OCI-LY7 (cell line): ENCODE measurements around the gene SEMA7A. TPM values are rescaled to one million over a fixed set of nuclear protein-coding genes. Genes with fewer than 3 reads are reported as not detected.

Source experiments
- BruUV-seq: library from RNA; stranded (reverse); fragments of 400-500 nt; replicated peaks from 2 replicates; lab custom pipeline; 2021; lab: Mats Ljungman, UMichigan
- CTCF ChIA-PET: fragments of 300-600 bp; sonication (Branson Sonifier 250); formaldehyde crosslinking; loops from one replicate; lab custom pipeline; 2022; ENCODE audit warnings: antibody characterized with exemption; ENCODE audit not compliant: unreplicated experiment; lab: Charles Lee
- POLR2A ChIA-PET: fragments of 300-600 bp; sonication (Branson Sonifier 250); formaldehyde crosslinking; loops from one replicate; lab custom pipeline; 2022; ENCODE audit warnings: antibody characterized with exemption; lab: Charles Lee
- DNase-seq: peaks from one replicate; pipeline ENCODE4 v3.0.0-alpha.2; 2015; ENCODE audit warnings: low spot score
- H2AFZ ChIP-seq: fragments of 200-600 bp; sonication (generic), shearing (Covaris generic); 2 replicates; pipeline ENCODE4 v1.6.1; 2014; ENCODE audit warnings: mild to moderate bottlenecking, antibody characterized with exemption, low read length, moderate library complexity
- H3K27ac ChIP-seq: fragments of 200-600 bp; sonication (generic); 2 replicates; pipeline ENCODE4 v1.5.1; 2014; ENCODE audit warnings: mixed run types, low read depth, mild to moderate bottlenecking, moderate library complexity, low read length, inconsistent platforms; ENCODE audit not compliant: poor library complexity, severe bottlenecking
- H3K36me3 ChIP-seq: fragments of 200-600 bp; sonication (generic); 2 replicates; pipeline ENCODE4 v1.6.1; 2014; ENCODE audit warnings: mild to moderate bottlenecking, antibody characterized with exemption, low read length, moderate library complexity, mixed read lengths; ENCODE audit not compliant: insufficient read depth
- H3K4me1 ChIP-seq: fragments of 200-600 bp; sonication (generic); 2 replicates; pipeline ENCODE4 v1.5.1; 2014; ENCODE audit warnings: mild to moderate bottlenecking, low read length; ENCODE audit not compliant: insufficient read depth, poor library complexity, severe bottlenecking
- H3K4me2 ChIP-seq: fragments of 200-600 bp; sonication (generic); 2 replicates; pipeline ENCODE4 v1.6.1; 2014; ENCODE audit warnings: mild to moderate bottlenecking, low read length
- H3K4me3 ChIP-seq: fragments of 200-600 bp; sonication (generic); 2 replicates; pipeline ENCODE4 v1.5.1; 2014; ENCODE audit warnings: mild to moderate bottlenecking, low read depth, low read length; ENCODE audit not compliant: poor library complexity, severe bottlenecking
- H3K79me2 ChIP-seq: fragments of 200-600 bp; sonication (generic); 2 replicates; pipeline ENCODE4 v1.6.1; 2016; ENCODE audit warnings: low read depth, mild to moderate bottlenecking, low read length, moderate library complexity, mixed read lengths; ENCODE audit not compliant: insufficient read depth
- H3K9me2 ChIP-seq: fragments of 200-600 bp; sonication (generic); 2 replicates; pipeline ENCODE4 v1.6.1; 2016; ENCODE audit warnings: mild to moderate bottlenecking, low read length, mixed read lengths; ENCODE audit not compliant: insufficient read depth
- H3K9me3 ChIP-seq: fragments of 200-600 bp; sonication (generic); 2 replicates; pipeline ENCODE4 v1.6.1; 2014; ENCODE audit warnings: mild to moderate bottlenecking, mixed run types, low read length, mixed read lengths
- H4K20me1 ChIP-seq: fragments of 200-600 bp; sonication (generic); 2 replicates; pipeline ENCODE4 v1.6.1; 2014; ENCODE audit warnings: mild to moderate bottlenecking, antibody characterized with exemption, low read length, moderate library complexity, mixed read lengths; ENCODE audit not compliant: insufficient read depth
- EZH2phosphoT487 ChIP-seq: fragments of 200-600 bp; sonication (generic); IDR thresholded peaks from 2 replicates; pipeline ENCODE4 v1.6.1; 2018; ENCODE audit warnings: low read depth, borderline replicate concordance, mild to moderate bottlenecking, mixed run types, antibody characterized with exemption, low read length, moderate library complexity, mixed read lengths
- intact Hi-C: fragments of 100-400 bp; cut with micrococcal nuclease; formaldehyde crosslinking; loops from one replicate; pipeline ENCODE4 v1.10.0; 2022; ENCODE audit not compliant: unreplicated experiment
- total RNA-seq, 2 experiments: library from RNA; depleted of rRNA in 1 of 2; stranded (reverse); fragments of >200 nt in 1 of 2; shearing (Covaris generic) in 1 of 2; gene quantifications; 2 replicates each; pipeline ENCODE4 v1.2.3, GENCODE V29; 2014 to 2022
- TF ChIP-seq, protein P1 (sequence below): fragments of 200-600 bp; sonication (generic); conservative IDR thresholded peaks from 2 replicates; pipeline ENCODE4 v1.5.1; 2014; ENCODE audit warnings: mild to moderate bottlenecking, antibody characterized with exemption, low read length, moderate library complexity, mixed read lengths

SEMA7A gene
- total RNA-seq, 2 experiments from 2014 or later: 0.06 to 1.0 TPM

DNA sequence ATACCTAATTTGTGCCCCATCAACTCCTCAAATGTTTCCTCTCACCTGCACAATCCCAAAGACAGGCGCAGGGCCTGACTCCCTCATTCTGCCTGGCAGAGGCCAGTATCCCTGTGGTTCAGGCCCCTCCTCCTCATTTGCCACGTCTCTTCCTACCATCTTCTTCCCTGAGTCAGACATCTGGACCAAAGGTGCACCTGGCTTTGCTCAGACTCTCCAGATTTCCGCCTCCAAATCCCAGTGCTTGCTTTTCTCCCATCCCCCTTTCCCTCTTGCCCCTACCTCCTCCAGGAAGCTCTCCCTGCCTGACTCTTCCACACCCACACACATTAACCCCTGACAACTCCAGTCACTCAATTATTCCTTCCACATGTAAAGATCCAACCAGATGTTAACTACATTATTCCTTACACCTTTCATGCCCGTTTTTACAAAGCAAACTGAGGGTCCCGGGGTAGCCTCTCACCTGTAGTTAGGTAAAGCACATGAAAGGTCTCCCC, 19.6 kb downstream of the SEMA7A start:
- POLR2A ChIA-PET: no interaction called here
- Histone ChIP-seq H3K9me2 (no peaks in the 10 kb centered on the region), H3K79me2 (no peaks in the 10 kb centered on the region), H3K9me3 (no peaks in the 10 kb centered on the region), H3K4me1 (peaks cover 18% of the 10 kb centered on the region), H3K4me3 (no peak overlapping the region), H3K36me3 (no peaks in the 10 kb centered on the region), H3K27ac (no peak overlapping the region), H4K20me1 (no peaks in the 10 kb centered on the region), H2AFZ (no peak overlapping the region), H3K4me2 (no peak overlapping the region)
- intact Hi-C loops: no loop called here
- BruUV-seq: no TSS peak
- CTCF ChIA-PET: no interaction called here
- no peak for TF ChIP-seq EZH2phosphoT487
- TF ChIP-seq, protein P1, sequence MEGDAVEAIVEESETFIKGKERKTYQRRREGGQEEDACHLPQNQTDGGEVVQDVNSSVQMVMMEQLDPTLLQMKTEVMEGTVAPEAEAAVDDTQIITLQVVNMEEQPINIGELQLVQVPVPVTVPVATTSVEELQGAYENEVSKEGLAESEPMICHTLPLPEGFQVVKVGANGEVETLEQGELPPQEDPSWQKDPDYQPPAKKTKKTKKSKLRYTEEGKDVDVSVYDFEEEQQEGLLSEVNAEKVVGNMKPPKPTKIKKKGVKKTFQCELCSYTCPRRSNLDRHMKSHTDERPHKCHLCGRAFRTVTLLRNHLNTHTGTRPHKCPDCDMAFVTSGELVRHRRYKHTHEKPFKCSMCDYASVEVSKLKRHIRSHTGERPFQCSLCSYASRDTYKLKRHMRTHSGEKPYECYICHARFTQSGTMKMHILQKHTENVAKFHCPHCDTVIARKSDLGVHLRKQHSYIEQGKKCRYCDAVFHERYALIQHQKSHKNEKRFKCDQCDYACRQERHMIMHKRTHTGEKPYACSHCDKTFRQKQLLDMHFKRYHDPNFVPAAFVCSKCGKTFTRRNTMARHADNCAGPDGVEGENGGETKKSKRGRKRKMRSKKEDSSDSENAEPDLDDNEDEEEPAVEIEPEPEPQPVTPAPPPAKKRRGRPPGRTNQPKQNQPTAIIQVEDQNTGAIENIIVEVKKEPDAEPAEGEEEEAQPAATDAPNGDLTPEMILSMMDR: no peak
- no peak for DNase-seq

- Histone ChIP-seq H3K4me2 (no peak overlapping the region), H3K79me2 (no peaks in the 10 kb centered on the region), H3K27ac (no peak overlapping the region), H2AFZ (no peak overlapping the region), H3K36me3 (no peaks in the 10 kb centered on the region), H4K20me1 (no peaks in the 10 kb centered on the region), H3K9me2 (no peaks in the 10 kb centered on the region), H3K4me1 (peaks cover 18% of the 10 kb centered on the region), H3K4me3 (no peak overlapping the region), H3K9me3 (no peaks in the 10 kb centered on the region)
- POLR2A ChIA-PET: no interaction called here
- BruUV-seq: no TSS peak
- no peak for DNase-seq
- TF ChIP-seq, protein P1: no peak
- TF ChIP-seq EZH2phosphoT487: no peak
- CTCF ChIA-PET: interaction anchor here (0.6 kb wide), 1 partner anchor 456 kb away, joined by 4 read pairs; no protein-coding TSS in a partner anchor
- intact Hi-C loops: no loop called here
These were observed 20.2 kb downstream of the SEMA7A start for GRCh38 chr15:74413350-74414080.

- Histone ChIP-seq H3K4me3 (no peak overlapping the region), H3K36me3 (no peaks in the 10 kb centered on the region), H3K27ac (no peak overlapping the region), H3K9me2 (no peaks in the 10 kb centered on the region), H3K4me2 (no peak overlapping the region), H3K9me3 (no peaks in the 10 kb centered on the region), H2AFZ (no peak overlapping the region), H3K4me1 (peaks cover 18% of the 10 kb centered on the region), H3K79me2 (no peaks in the 10 kb centered on the region), H4K20me1 (no peaks in the 10 kb centered on the region)
- no peak for DNase-seq
- no peak for TF ChIP-seq EZH2phosphoT487
- TF ChIP-seq, protein P1: no peak
- intact Hi-C loops: no loop called here
- POLR2A ChIA-PET: interaction anchor here (0.6 kb wide), 1 partner anchor 18 kb away, joined by 3 read pairs; no protein-coding TSS in a partner anchor
- BruUV-seq: no TSS peak
- CTCF ChIA-PET: no interaction called here
These were observed 21.6 kb downstream of the SEMA7A start for GRCh38 chr15:74412159-74412558.
